NOMO-1 treated with dmso at 0.1 percent for 144 hours (cell line): ENCODE measurements around the gene PCSK6.

Experiments
- DNase-seq: peaks from one replicate; lab custom pipeline; 2025; ENCODE audit not compliant: unreplicated experiment; lab: John Stamatoyannopoulos, UW

The PCSK6 gene

GRCh38 chr15:101314336-101315125 lies 175.0 kb downstream of the PCSK6 start:
- no peak for DNase-seq

- no peak for DNase-seq
Observed at GRCh38 chr15:101313041-101313761, 176.3 kb downstream of the PCSK6 start.

GRCh38 chr15:101310508-101310907 lies 179.0 kb downstream of the PCSK6 start:
- no peak for DNase-seq

- no peak for DNase-seq
Observed at GRCh38 chr15:101310161-101310480, 179.4 kb downstream of the PCSK6 start.

GRCh38 chr15:101309436-101310160 lies 179.9 kb downstream of the PCSK6 start:
- DNase-seq, result no peak

- no peak for DNase-seq
Observed at GRCh38 chr15:101308604-101309435, 180.7 kb downstream of the PCSK6 start.

GRCh38 chr15:101307897-101308603 lies 181.5 kb downstream of the PCSK6 start:
- DNase-seq, result no peak

- DNase-seq, result no peak
Observed at GRCh38 chr15:101307048-101307896, 182.2 kb downstream of the PCSK6 start.

GRCh38 chr15:101306341-101307047 lies 183.0 kb downstream of the PCSK6 start:
- DNase-seq, result no peak

GRCh38 chr15:101305820-101306255 lies 183.7 kb downstream of the PCSK6 start:
- no peak for DNase-seq

- DNase-seq, result no peak
Observed at GRCh38 chr15:101303408-101303807, 186.1 kb downstream of the PCSK6 start.

GRCh38 chr15:101296418-101297405 lies 192.8 kb downstream of the PCSK6 start:
- no peak for DNase-seq

- no peak for DNase-seq
Observed at GRCh38 chr15:101295607-101296161, 193.8 kb downstream of the PCSK6 start.

GRCh38 chr15:101294731-101295606 lies 194.5 kb downstream of the PCSK6 start, which contains the start of gene SNRPA1:
Gene SNRPA1 (minus strand): TSS chr15:101295248. CDS start chr15:101295178, 70 bp downstream.
- peak; percentile 91 for DNase-seq

- DNase-seq, result no peak
Observed at GRCh38 chr15:101293122-101293521, 196.4 kb downstream of the PCSK6 start.

GRCh38 chr15:101288905-101289513 lies 200.5 kb downstream of the PCSK6 start:
- peak; percentile 1 for DNase-seq
